Ramos (cell line): Measurements from ENCODE around the gene FBLN1.

Experiments used
- in situ Hi-C: fragments of 300-500 bp; cut with MboI; formaldehyde crosslinking; loops from one replicate; pipeline ENCODE4 v1.14.3; 2022; ENCODE audit warnings: low sequenced_read_pairs; ENCODE audit not compliant: unreplicated experiment

The FBLN1 gene

GRCh38 chr22:45503050-45503815 lies 550 bp downstream of the FBLN1 start:
- in situ Hi-C loops: no loop called here

GRCh38 chr22:45503816-45504372 lies 1.2 kb downstream of the FBLN1 start:
- in situ Hi-C loops: no loop called here

- in situ Hi-C loops: no loop called here
These were observed 2.0 kb downstream of the FBLN1 start for GRCh38 chr22:45504373-45505341.

- in situ Hi-C loops: no loop called here
These were observed 3.5 kb downstream of the FBLN1 start for GRCh38 chr22:45505991-45506747.

- in situ Hi-C loops: no loop called here
These were observed 4.2 kb downstream of the FBLN1 start for GRCh38 chr22:45506816-45507360.

- in situ Hi-C loops: no loop called here
These were observed 5.1 kb downstream of the FBLN1 start for GRCh38 chr22:45507798-45508197.

GRCh38 chr22:45508814-45509213 lies 6.1 kb downstream of the FBLN1 start:
- in situ Hi-C loops: no loop called here

GRCh38 chr22:45510376-45511232 lies 7.9 kb downstream of the FBLN1 start:
- in situ Hi-C loops: no loop called here

- in situ Hi-C loops: no loop called here
These were observed 9.2 kb downstream of the FBLN1 start for GRCh38 chr22:45511847-45512261.

- in situ Hi-C loops: no loop called here
These were observed 9.7 kb downstream of the FBLN1 start for GRCh38 chr22:45512363-45512762.

GRCh38 chr22:45515676-45516075 lies 13.0 kb downstream of the FBLN1 start:
- in situ Hi-C loops: no loop called here

GRCh38 chr22:45516163-45516562 lies 13.5 kb downstream of the FBLN1 start:
- in situ Hi-C loops: no loop called here

GRCh38 chr22:45516923-45517675 lies 14.4 kb downstream of the FBLN1 start:
- in situ Hi-C loops: no loop called here

GRCh38 chr22:45518136-45518535 lies 15.5 kb downstream of the FBLN1 start:
- in situ Hi-C loops: no loop called here

GRCh38 chr22:45518580-45518991 lies 15.9 kb downstream of the FBLN1 start:
- in situ Hi-C loops: no loop called here

- in situ Hi-C loops: no loop called here
These were observed 18.5 kb downstream of the FBLN1 start for GRCh38 chr22:45521178-45521577.

- in situ Hi-C loops: no loop called here
These were observed 19.8 kb downstream of the FBLN1 start for GRCh38 chr22:45522462-45522861.

GRCh38 chr22:45524157-45524556 lies 21.5 kb downstream of the FBLN1 start:
- in situ Hi-C loops: no loop called here
